GM18520 (cell line): ENCODE data around the gene NCAM1.

Experiments used
- ATAC-seq: cut with Tn5 transposase; IDR thresholded peaks from one replicate; pipeline ENCODE4 v1.9.1; 2021; ENCODE audit not compliant: unreplicated experiment

NCAM1 gene

GRCh38 chr11:113084297-113084696 lies 123.1 kb downstream of the NCAM1 start:
- no peak for ATAC-seq

- ATAC-seq, result no peak
Measured at GRCh38 chr11:113085446-113085845, 124.2 kb downstream of the NCAM1 start.

- ATAC-seq, result no peak
Measured at GRCh38 chr11:113087706-113088105, 126.5 kb downstream of the NCAM1 start.

- ATAC-seq, result no peak
Measured at GRCh38 chr11:113090716-113091480, 129.7 kb downstream of the NCAM1 start.

GRCh38 chr11:113091481-113091780 lies 130.2 kb downstream of the NCAM1 start:
- ATAC-seq, result no peak

- ATAC-seq, result no peak
Measured at GRCh38 chr11:113096648-113097047, 135.4 kb downstream of the NCAM1 start.

GRCh38 chr11:113103932-113104690 lies 142.9 kb downstream of the NCAM1 start:
- no peak for ATAC-seq

GRCh38 chr11:113104691-113105251 lies 143.6 kb downstream of the NCAM1 start:
- no peak for ATAC-seq

GRCh38 chr11:113105592-113105991 lies 144.4 kb downstream of the NCAM1 start:
- ATAC-seq, result no peak

GRCh38 chr11:113106507-113106906 lies 145.3 kb downstream of the NCAM1 start:
- no peak for ATAC-seq

- ATAC-seq, result no peak
Measured at GRCh38 chr11:113110046-113110445, 148.8 kb downstream of the NCAM1 start.

- ATAC-seq, result no peak
Measured at GRCh38 chr11:113111156-113111555, 149.9 kb downstream of the NCAM1 start.

- no peak for ATAC-seq
Measured at GRCh38 chr11:113112307-113112706, 151.1 kb downstream of the NCAM1 start.

- no peak for ATAC-seq
Measured at GRCh38 chr11:113113801-113114704, 152.8 kb downstream of the NCAM1 start.

GRCh38 chr11:113114705-113115027 lies 153.4 kb downstream of the NCAM1 start:
- ATAC-seq, result no peak

GRCh38 chr11:113118104-113118503 lies 156.9 kb downstream of the NCAM1 start:
- no peak for ATAC-seq

- no peak for ATAC-seq
Measured at GRCh38 chr11:113119074-113119473, 157.9 kb downstream of the NCAM1 start.

- ATAC-seq, result no peak
Measured at GRCh38 chr11:113119966-113120736, 158.9 kb downstream of the NCAM1 start.

GRCh38 chr11:113121746-113122145 lies 160.5 kb downstream of the NCAM1 start:
- ATAC-seq, result no peak

- ATAC-seq, result no peak
Measured at GRCh38 chr11:113124006-113124405, 162.8 kb downstream of the NCAM1 start.

- ATAC-seq, result no peak
Measured at GRCh38 chr11:113124578-113124977, 163.4 kb downstream of the NCAM1 start.
